ENCODE measurements around the gene RFLNA. TPM values are rescaled to one million over a fixed set of nuclear protein-coding genes. Genes with fewer than 3 reads are reported as not detected.

Gene RFLNA
- total and polyA plus RNA-seq, 2 donors (not counting 1 experiment from before 2014, with no cell fraction given), result not detected

DNA sequence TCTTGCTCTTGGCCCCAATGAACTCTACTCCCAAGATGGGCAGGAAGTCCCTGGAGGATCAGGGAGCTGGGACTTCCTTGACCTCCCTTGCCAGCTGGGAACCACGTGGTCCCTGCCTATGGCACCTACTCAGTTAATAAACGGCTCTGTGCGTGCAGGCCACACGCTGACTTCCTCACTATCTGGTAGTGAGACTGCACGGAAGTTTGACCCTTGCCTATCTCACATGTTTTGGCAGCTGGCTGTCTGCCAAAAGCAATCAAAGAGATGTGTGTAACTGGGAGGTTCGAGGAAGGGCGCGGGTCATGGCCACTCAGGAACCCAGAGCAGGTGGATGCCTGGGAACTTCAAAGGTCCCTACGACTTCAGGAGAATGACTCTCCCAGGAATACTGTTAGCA lies 57.9 kb downstream of the RFLNA start:
- intact Hi-C loops (cut with micrococcal nuclease), result no loop called here
- no peak for TF ChIP-seq EZH2 (IDR thresholded peaks at IDR 0.05; ENCODE audit: borderline replicate concordance, insufficient read depth, low read depth, low read length, poor library complexity, severe bottlenecking)
- TF ChIP-seq CTCF (IDR thresholded peaks at IDR 0.05), result no peak
- DNase-seq (no peak), ATAC-seq (ENCODE audit: low read depth) (no peak)
- POLR2A ChIA-PET, result no interaction called here
- no peak overlapping the region for H3K4me3 ChIP-seq (ENCODE audit: control extremely low read depth in 1 of 5, extremely low read depth in 1 of 5, insufficient read depth in 1 of 5, low read depth in 2 of 5, low read length in 4 of 5)
- H3K9me3 ChIP-seq (ENCODE audit: control extremely low read depth in 1 of 3, control insufficient read depth in 2 of 3, insufficient read depth in 1 of 3, low read length in 2 of 3), result no peaks in the 10 kb centered on the region
- no peak overlapping the region for H2AFZ ChIP-seq (ENCODE audit: insufficient read depth, low read depth, low read length, poor library complexity, severe bottlenecking)
- Mint-ChIP-seq H3K9me3 (ENCODE audit: insufficient read depth) (no peaks in the 10 kb centered on the region), H3K27ac (no peak overlapping the region), H3K27me3 (no peaks in the 10 kb centered on the region), H3K4me1 (no peaks in the 10 kb centered on the region), H3K4me3 (no peak overlapping the region)
- H3K27me3 ChIP-seq (replicated peaks in 1 of 4; ENCODE audit: control extremely low read depth in 1 of 4, control insufficient read depth in 3 of 4, insufficient read depth in 4 of 4, low read length in 3 of 4), result no peaks in the 10 kb centered on the region
- WGBS (ENCODE audit: insufficient coverage), result 70% methylated on average over 9 of the region's 9 CpGs
- H3K27ac ChIP-seq (ENCODE audit: low read length in 2 of 2), result no peak overlapping the region
- no peak overlapping the region for H3K9ac ChIP-seq (ENCODE audit: low read length)
- no peaks in the 10 kb centered on the region for H4K20me1 ChIP-seq (ENCODE audit: control insufficient read depth, insufficient read depth, low read length, poor library complexity, severe bottlenecking)
- H3K36me3 ChIP-seq (replicated peaks in 1 of 2; ENCODE audit: control extremely low read depth in 1 of 2, control insufficient read depth in 1 of 2, extremely low read depth in 1 of 2, insufficient read depth in 2 of 2, low read length in 1 of 2), result peaks cover 0 to 70% of the 10 kb centered on the region in 2 experiments
- no peaks in the 10 kb centered on the region for H3K79me2 ChIP-seq (ENCODE audit: control insufficient read depth, insufficient read depth, low read length)
- CTCF ChIA-PET, result interaction anchor here (0.7 to 1.1 kb wide), 4 partner anchors 138 to 417 kb away, joined by 3 read pairs; no protein-coding TSS in a partner anchor
- no peaks in the 10 kb centered on the region for H3K4me1 ChIP-seq (ENCODE audit: control insufficient read depth in 2 of 2, insufficient read depth in 2 of 2, low read length in 2 of 2)
- H3K4me2 ChIP-seq (replicated peaks; ENCODE audit: low read depth, low read length, poor library complexity, severe bottlenecking), result no peak overlapping the region

DNA sequence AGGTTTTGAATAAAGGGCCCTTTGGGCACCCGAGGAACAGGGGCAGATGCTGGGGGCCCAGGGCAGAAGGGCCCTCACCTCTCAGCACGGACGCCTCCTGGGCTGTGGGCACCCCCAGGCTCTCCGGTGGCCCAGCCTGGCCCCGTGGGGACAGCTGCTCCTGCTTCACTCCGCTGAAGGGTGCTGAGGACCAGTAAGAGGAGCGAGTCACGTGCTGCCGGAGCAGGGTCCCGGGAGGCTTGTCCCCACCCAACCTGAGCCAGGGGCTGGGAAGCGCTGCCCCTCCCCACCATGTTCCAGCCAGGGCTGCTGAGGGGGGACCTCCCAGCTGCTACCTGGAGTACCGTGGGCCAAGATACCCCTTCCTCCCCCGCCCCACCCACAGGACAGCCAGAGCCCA lies 59.5 kb downstream of the RFLNA start:
- DNase-seq, result no peak
- Mint-ChIP-seq H3K27me3 (no peaks in the 10 kb centered on the region), H3K4me1 (no peaks in the 10 kb centered on the region), H3K27ac (no peak overlapping the region), H3K9me3 (ENCODE audit: insufficient read depth) (no peaks in the 10 kb centered on the region), H3K4me3 (no peak overlapping the region)
- ChIA-PET POLR2A (no interaction called here), CTCF (interaction anchor here (1.1 kb wide), 1 partner anchor 10 kb away, joined by 3 read pairs; no protein-coding TSS in a partner anchor)
- ATAC-seq (ENCODE audit: low read depth), result no peak
- H3K9me3 ChIP-seq (ENCODE audit: control extremely low read depth in 1 of 3, control insufficient read depth in 2 of 3, insufficient read depth in 1 of 3, low read length in 2 of 3), result no peaks in the 10 kb centered on the region
- peaks cover 2 to 77% of the 10 kb centered on the region in 2 experiments for H3K36me3 ChIP-seq (replicated peaks in 1 of 2; ENCODE audit: control extremely low read depth in 1 of 2, control insufficient read depth in 1 of 2, extremely low read depth in 1 of 2, insufficient read depth in 2 of 2, low read length in 1 of 2)
- H3K9ac ChIP-seq (ENCODE audit: low read length), result no peak overlapping the region
- H2AFZ ChIP-seq (ENCODE audit: insufficient read depth, low read depth, low read length, poor library complexity, severe bottlenecking), result no peak overlapping the region
- WGBS (ENCODE audit: insufficient coverage), result 86% methylated on average over 13 of the region's 13 CpGs
- H3K4me1 ChIP-seq (ENCODE audit: control insufficient read depth in 2 of 2, insufficient read depth in 2 of 2, low read length in 2 of 2), result no peaks in the 10 kb centered on the region
- no peaks in the 10 kb centered on the region for H3K79me2 ChIP-seq (ENCODE audit: control insufficient read depth, insufficient read depth, low read length)
- no peaks in the 10 kb centered on the region for H4K20me1 ChIP-seq (ENCODE audit: control insufficient read depth, insufficient read depth, low read length, poor library complexity, severe bottlenecking)
- no peak for TF ChIP-seq CTCF (IDR thresholded peaks at IDR 0.05)
- H3K4me3 ChIP-seq (ENCODE audit: control extremely low read depth in 1 of 5, extremely low read depth in 1 of 5, insufficient read depth in 1 of 5, low read depth in 2 of 5, low read length in 4 of 5), result no peak overlapping the region
- no peak overlapping the region for H3K27ac ChIP-seq (ENCODE audit: low read length in 2 of 2)
- H3K27me3 ChIP-seq (replicated peaks in 1 of 4; ENCODE audit: control extremely low read depth in 1 of 4, control insufficient read depth in 3 of 4, insufficient read depth in 4 of 4, low read length in 3 of 4), result no peaks in the 10 kb centered on the region
- intact Hi-C loops (cut with micrococcal nuclease), result no loop called here
- no peak overlapping the region for H3K4me2 ChIP-seq (replicated peaks; ENCODE audit: low read depth, low read length, poor library complexity, severe bottlenecking)
